WERI-Rb-1 (cell line): Measurements from ENCODE around the gene POMC.
A peak's percentile ranks its signal among the peaks of the same experiment; 100 is the strongest.
"Not testable (repeated sequence)": the region's sequence is repeated elsewhere in the genome, so short reads cannot be mapped to it uniquely, and the experiment has no call there.

ENCODE experiments used
- DNase-seq: peaks from one replicate; pipeline ENCODE4 v3.0.0-alpha.2; 2020
- H3K27ac ChIP-seq: fragments of 250-450 bp; sonication (Bioruptor Pico); 2 replicates; pipeline ENCODE4 v1.5.1; 2020; ENCODE audit warnings: mild to moderate bottlenecking, moderate library complexity
- H3K27me3 ChIP-seq: fragments of 250-450 bp; sonication (Bioruptor Pico); 2 replicates; pipeline ENCODE4 v1.5.1; 2021; ENCODE audit warnings: mild to moderate bottlenecking, low read depth, moderate library complexity; ENCODE audit not compliant: insufficient read depth, severe bottlenecking
- H3K36me3 ChIP-seq: fragments of 250-450 bp; sonication (Bioruptor Pico); 2 replicates; pipeline ENCODE4 v1.5.1; 2020; ENCODE audit warnings: mild to moderate bottlenecking, moderate library complexity
- H3K4me3 ChIP-seq: 2 replicates; pipeline ENCODE4 v1.5.1; 2011; ENCODE audit warnings: low read depth, mild to moderate bottlenecking, control low read depth, low read length
- H3K9me3 ChIP-seq: fragments of 250-450 bp; sonication (Bioruptor Pico); 2 replicates; pipeline ENCODE4 v1.5.1; 2021; ENCODE audit warnings: mild to moderate bottlenecking, moderate library complexity; ENCODE audit not compliant: severe bottlenecking
- CTCF ChIP-seq: IDR thresholded peaks from 2 replicates; pipeline ENCODE4 v1.5.1; 2011; ENCODE audit warnings: low read depth, mild to moderate bottlenecking, control low read depth, inconsistent platforms, low read length

POMC gene

GRCh38 chr2:25168256-25169072, at the start of gene POMC:
TSS of gene POMC (minus strand) at chr2:25168580. CDS start at chr2:25164772, 3,808 bp downstream.
- peaks cover 32% of the 10 kb centered on the region for H3K27me3 ChIP-seq
- TF ChIP-seq CTCF, result peak; percentile 30; the same call in 1 of the 2 replicates
- H3K36me3 ChIP-seq, result no peaks in the 10 kb centered on the region
- DNase-seq, result peak; percentile 35
- H3K4me3 ChIP-seq, result peak within 1 kb of the TSS; percentile 56
- H3K27ac ChIP-seq, result no peak within 1 kb of the TSS
- H3K9me3 ChIP-seq, result no peaks in the 10 kb centered on the region

GRCh38 chr2:25218100-25218499, 49.7 kb upstream of the POMC start:
- H3K27ac ChIP-seq, result no peak overlapping the region
- no peaks in the 10 kb centered on the region for H3K36me3 ChIP-seq
- no peaks in the 10 kb centered on the region for H3K9me3 ChIP-seq
- DNase-seq, result no peak
- H3K4me3 ChIP-seq, result no peak overlapping the region
- TF ChIP-seq CTCF, result no peak
- H3K27me3 ChIP-seq, result no peaks in the 10 kb centered on the region

- H3K4me3 ChIP-seq, result no peak overlapping the region
These were observed 47.7 kb upstream of the POMC start for GRCh38 chr2:25215948-25216679.

GRCh38 chr2:25215232-25215631, 46.9 kb upstream of the POMC start:
- no peaks in the 10 kb centered on the region for H3K36me3 ChIP-seq
- TF ChIP-seq CTCF, result no peak
- DNase-seq, result no peak
- H3K9me3 ChIP-seq, result no peaks in the 10 kb centered on the region
- no peak overlapping the region for H3K4me3 ChIP-seq
- H3K27ac ChIP-seq, result no peak overlapping the region
- H3K27me3 ChIP-seq, result no peaks in the 10 kb centered on the region

More at GRCh38 chr2:25215948-25216679, 47.7 kb upstream of the POMC start:
- H3K36me3 ChIP-seq, result no peaks in the 10 kb centered on the region
- no peak for TF ChIP-seq CTCF
- no peak overlapping the region for H3K27ac ChIP-seq
- H3K9me3 ChIP-seq, result no peaks in the 10 kb centered on the region
- no peaks in the 10 kb centered on the region for H3K27me3 ChIP-seq
- DNase-seq, result no peak

GRCh38 chr2:25213229-25213628, 44.8 kb upstream of the POMC start:
- Histone ChIP-seq H3K36me3 (no peaks in the 10 kb centered on the region), H3K27me3 (no peaks in the 10 kb centered on the region), H3K4me3 (no peak overlapping the region), H3K9me3 (no peaks in the 10 kb centered on the region), H3K27ac (no peak overlapping the region)
- no peak for DNase-seq
- TF ChIP-seq CTCF, result no peak

GRCh38 chr2:25210923-25211322, 42.5 kb upstream of the POMC start:
- H3K9me3 ChIP-seq, H3K27me3 ChIP-seq, H3K27ac ChIP-seq, H3K4me3 ChIP-seq, H3K36me3 ChIP-seq, DNase-seq: not testable (repeated sequence)
